ENCODE data around the gene C1orf35.

Gene C1orf35

GRCh38 chr1:228079601-228080263 is 23.4 kb downstream of the C1orf35 start:
- no peak for DNase-seq (ENCODE audit: low spot score)

DNA sequence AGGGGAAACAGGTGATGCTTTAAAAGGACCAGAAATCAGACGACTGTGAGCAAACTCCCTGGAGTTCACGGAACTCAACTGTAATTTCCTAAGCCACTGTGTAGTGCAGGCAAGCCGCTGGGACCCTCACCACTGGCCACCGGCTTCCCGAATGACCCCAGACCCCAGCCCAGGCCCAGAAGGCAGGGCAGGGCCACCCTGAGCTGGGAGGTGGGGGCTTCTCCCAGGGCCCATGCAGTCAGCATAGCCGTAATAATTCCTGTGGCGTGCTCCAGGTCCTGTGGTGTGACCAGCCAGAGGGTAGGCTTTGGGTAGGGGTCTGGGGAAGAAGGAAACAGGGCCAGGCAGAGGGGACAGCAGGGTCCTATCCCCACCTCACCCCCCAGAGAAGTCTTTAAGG is 24.1 kb downstream of the C1orf35 start:
- no peak for DNase-seq (ENCODE audit: low spot score)

DNA sequence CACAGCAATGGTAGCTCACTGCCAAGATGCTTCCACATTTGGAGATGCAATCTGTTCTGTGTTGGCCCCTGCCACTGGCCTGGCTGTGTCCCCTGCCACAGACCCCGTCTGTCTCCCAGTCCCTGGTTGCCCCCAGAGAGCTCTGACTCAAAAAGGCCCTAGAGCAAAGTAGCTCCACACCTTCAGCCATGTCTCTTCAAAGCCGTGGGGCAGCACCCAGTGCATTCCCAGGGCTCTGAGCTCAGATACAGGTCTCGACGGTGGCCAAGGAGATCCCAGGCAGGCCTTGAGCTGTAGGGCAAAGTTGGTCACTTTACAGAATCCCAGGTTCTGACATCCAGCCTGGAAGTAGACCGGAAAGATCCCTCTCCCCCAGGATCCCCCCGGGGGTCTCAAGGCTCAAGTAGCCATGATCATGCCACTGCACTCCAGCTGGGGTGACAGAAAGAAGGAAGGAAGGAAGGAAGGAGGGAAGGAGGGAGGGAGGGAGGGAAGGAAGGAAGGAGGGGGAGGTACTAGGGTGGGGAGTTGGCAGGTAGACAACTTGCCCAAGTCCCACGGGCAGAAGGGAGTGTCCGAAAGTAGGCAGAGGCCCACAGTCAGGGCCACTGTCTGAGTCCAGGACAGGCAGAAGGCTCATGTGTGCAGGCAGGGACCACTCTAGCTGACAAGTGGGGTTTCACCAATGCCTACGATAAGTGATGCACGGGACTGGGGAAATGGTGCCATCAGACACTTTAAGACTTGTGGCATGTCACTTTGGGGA is 25.4 kb downstream of the C1orf35 start:
- no peak for DNase-seq (ENCODE audit: low spot score)

- no peak for DNase-seq (ENCODE audit: low spot score)
These were observed 26.2 kb downstream of the C1orf35 start for GRCh38 chr1:228076796-228077430.

DNA sequence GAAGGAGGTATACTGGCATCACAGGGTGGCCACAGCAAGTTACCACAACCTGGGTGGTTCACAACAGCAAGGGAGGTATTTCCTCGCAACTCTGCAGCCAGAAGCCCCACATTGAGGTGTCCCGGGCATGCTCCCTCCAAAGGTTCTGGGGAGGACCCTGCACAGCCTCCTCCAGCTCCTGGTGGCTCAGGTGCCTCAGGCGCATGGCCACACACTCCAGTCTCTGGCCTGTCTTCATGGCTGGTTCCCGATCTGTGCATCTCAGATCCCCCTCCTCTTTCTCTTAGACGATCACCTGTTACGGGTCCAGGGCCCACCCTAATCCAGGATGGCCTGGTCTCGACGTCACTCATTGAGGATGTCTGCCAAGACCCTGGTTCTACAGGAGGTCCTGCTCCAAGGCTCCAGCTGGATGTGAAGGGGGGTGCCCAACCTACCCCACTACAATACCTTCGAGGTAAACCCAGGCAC is 27.3 kb downstream of the C1orf35 start:
- DNase-seq (ENCODE audit: low spot score), result no peak

DNA sequence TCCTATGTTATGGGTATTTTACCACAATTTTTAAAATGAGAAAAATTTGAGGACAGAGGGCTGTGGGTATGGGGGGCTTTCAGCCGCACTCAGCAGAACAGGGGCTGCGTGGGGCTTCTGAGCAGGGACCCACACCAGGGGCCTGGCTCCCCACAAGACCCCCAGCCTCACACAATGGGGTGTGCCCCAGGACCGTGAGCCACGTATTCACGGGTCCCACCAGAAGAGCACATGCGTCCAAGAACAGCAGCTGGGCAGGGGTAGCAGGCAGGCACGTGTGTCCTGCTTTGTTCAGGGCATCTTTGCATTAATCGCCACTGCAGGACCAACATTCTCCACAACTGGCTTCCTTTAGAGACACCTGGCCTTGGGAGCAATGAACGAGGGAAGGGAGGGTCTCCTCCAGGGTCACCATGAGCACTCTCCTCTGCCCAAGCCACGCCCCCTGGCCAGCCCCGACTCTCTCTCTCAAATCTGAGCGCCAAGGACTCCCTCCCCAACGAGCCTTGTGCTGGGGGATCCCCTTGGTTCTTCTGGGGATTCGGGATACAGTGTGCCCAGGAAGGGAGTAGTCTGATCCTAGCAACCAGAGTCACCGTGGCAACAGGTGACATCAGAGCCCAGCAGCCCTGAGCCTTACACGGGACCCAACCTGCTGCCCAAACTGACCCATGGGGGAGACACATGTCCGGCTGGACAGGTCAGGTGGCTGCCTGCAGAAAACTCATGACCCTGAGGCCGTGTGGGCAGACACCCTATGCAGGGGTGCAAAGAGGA is 28.0 kb downstream of the C1orf35 start:
- DNase-seq (ENCODE audit: low spot score), result no peak

DNA sequence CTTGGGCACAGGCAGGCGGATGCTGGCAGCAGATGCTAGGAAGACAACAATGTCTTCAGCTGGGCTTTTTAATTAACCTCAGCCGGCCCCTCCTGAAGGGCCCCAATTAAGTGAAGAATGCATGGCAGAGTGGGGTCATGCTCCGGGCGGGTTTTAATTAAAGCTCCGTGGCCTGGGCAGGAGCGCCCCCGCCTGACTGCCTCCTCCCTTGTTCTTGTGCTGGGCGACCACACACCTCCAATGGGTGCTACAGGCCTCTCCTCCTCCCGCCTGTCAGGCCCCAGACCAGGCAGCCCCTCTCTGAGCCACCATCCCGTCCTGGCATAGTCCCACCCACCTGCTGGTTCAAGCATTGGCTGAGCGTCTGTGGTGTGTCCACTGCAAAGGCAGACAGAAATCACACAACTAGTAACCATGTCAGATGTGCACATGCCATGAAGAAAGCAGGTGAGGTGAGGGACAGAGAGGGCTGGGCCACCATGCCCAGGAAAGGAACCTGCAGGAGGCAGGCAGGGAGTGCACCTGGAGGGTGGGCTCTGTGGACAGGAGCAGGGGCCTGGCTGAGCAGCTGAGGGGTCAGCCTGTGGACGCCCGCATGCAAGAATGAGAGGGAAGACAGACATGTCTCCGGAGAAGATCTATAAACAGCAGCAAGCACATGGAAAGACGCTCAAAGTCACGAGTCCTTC is 29.1 kb downstream of the C1orf35 start:
- DNase-seq (ENCODE audit: low spot score), result peak; percentile 73

GRCh38 chr1:228073061-228073856 is 29.9 kb downstream of the C1orf35 start:
- no peak for DNase-seq (ENCODE audit: low spot score)

GRCh38 chr1:228072658-228073043 is 30.5 kb downstream of the C1orf35 start:
- no peak for DNase-seq (ENCODE audit: low spot score)

- no peak for DNase-seq (ENCODE audit: low spot score)
These were observed 31.1 kb downstream of the C1orf35 start for GRCh38 chr1:228071839-228072657.

- no peak for DNase-seq (ENCODE audit: low spot score)
These were observed 32.3 kb downstream of the C1orf35 start for GRCh38 chr1:228070851-228071250.

GRCh38 chr1:228070173-228070572 is 33.0 kb downstream of the C1orf35 start:
- no peak for DNase-seq (ENCODE audit: low spot score)

- no peak for DNase-seq (ENCODE audit: low spot score)
These were observed 34.8 kb downstream of the C1orf35 start for GRCh38 chr1:228068359-228068758.

DNA sequence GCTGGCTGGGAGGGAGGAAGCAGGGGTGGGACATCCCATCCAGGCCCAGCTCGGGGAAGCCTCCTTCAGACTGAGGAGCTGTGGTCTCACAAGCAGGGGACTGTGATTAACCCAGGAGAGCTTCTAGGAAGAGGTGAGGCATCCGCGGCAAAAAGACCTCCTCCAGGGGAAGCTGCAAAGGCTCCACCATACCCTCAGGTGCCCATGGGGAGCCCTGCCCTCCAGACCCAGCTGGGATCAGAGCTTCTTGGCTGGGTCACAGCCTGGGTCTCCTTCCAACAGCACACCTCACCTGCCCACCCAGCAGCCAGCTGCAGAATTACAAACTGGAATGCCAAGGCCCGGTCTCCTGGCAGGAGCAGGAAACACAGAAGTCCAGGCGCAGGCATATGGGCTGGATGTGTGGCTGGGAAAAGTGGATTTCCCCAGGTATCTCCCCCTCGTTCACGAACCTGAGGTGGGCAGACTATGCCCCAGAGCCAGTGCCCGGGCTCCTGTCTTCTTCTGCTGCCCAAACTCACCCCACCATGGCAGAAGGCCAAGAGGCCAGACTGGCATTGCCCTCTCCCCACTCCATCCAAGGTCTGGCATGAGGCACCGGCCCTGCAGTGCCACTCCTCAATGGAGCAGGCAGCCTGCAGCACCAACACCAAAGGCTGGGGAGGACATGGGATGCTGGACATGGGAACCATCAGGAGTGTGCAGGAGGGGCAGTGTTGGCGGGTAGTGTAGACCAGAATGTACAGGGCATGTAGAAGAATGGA is 36.1 kb downstream of the C1orf35 start:
- no peak for DNase-seq (ENCODE audit: low spot score)

GRCh38 chr1:228066416-228066815 is 36.7 kb downstream of the C1orf35 start:
- no peak for DNase-seq (ENCODE audit: low spot score)

DNA sequence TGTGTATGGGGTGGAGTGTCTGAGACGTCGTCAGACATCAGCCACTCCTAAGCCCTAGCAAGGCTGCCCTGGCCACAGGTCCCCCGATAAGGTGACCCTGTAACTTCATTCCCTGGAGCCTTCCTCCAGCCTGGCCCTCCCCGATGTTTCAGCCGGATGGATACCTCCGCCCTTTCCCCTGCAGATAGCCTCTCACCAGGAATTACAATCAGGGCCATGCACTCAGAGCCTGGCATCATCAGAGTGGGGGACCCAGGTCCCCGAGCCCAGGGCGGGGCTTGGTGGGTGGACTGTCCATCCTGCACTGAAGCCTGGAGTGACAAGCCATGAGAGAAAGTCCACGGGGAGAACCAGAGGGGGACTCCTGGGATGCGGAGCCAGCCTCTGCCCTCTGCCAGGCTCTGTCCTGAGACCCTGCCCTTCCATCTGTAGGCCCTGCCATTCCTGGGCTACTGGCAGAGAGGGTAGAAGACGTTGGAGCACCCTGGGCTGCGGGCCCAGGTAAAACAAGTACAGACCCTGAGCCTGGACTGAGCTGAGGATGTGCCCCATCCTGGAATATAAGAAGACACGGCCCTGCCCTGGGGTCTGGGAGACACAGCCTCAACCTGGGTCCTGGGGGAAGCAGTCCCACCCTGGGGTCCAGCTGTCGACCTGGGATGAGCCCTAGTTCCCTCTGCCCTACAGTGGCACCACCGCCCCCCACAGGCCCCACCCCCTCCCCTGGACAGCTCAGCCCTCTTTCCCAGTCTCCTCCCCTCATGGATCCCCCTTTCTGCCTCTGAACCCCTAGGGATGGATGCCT is 37.4 kb downstream of the C1orf35 start:
- DNase-seq (ENCODE audit: low spot score), result no peak

GRCh38 chr1:228064741-228065542 is 38.2 kb downstream of the C1orf35 start:
- DNase-seq (ENCODE audit: low spot score), result no peak
